ENCODE data around the gene TBX18. TPM values are rescaled to one million over a fixed set of nuclear protein-coding genes. Genes with fewer than 3 reads are reported as not detected.

Gene TBX18
- total and polyA plus RNA-seq, 4 donors: 0.10 to 0.59 (median 0.19) TPM; not detected in 1

DNA sequence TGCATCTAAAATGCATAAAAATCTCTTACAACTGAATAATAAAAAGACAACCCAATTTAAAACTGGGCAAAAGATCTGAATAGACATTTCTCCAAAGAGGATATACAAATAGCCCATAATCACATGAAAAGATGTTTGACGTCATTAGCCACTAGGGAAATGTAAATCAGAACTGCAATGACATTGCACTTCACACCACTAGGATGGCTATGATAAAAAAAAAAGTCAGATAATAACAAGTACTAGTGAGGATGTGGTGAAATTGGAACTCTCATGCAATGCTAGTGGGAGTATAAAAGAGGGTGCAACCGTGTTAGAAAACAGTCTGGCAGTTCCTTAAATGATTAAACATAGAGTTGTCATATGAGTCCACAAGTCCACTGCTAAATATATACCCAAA, 24.3 kb upstream of the TBX18 start:
- TF ChIP-seq JUND (IDR thresholded peaks at IDR 0.05) (no peak), MAX (IDR thresholded peaks at IDR 0.05) (no peak), GABPA (IDR thresholded peaks at IDR 0.05 in 1 of 2, conservative IDR thresholded peaks at IDR 0.05 in 1 of 2) (no peak), NR2F2 (IDR thresholded peaks at IDR 0.05) (no peak), RXRA (IDR thresholded peaks at IDR 0.05) (no peak), RAD21 (IDR thresholded peaks at IDR 0.05) (no peak), SP1 (IDR thresholded peaks at IDR 0.05) (no peak), TAF1 (conservative IDR thresholded peaks at IDR 0.05) (no peak), FOXA1 (IDR thresholded peaks at IDR 0.05) (no peak), CTCF (IDR thresholded peaks at IDR 0.05; ENCODE audit: low read depth, low read length, missing input control) (no peak), HNF4G (IDR thresholded peaks at IDR 0.05) (no peak), YY1 (IDR thresholded peaks at IDR 0.05) (no peak), FOXA2 (IDR thresholded peaks at IDR 0.05) (no peak), EGR1 (IDR thresholded peaks at IDR 0.05; ENCODE audit: low read depth in 2 of 2) (no peak), HNF4A (conservative IDR thresholded peaks at IDR 0.05) (no peak)
- TF ChIP-seq, protein P1, sequence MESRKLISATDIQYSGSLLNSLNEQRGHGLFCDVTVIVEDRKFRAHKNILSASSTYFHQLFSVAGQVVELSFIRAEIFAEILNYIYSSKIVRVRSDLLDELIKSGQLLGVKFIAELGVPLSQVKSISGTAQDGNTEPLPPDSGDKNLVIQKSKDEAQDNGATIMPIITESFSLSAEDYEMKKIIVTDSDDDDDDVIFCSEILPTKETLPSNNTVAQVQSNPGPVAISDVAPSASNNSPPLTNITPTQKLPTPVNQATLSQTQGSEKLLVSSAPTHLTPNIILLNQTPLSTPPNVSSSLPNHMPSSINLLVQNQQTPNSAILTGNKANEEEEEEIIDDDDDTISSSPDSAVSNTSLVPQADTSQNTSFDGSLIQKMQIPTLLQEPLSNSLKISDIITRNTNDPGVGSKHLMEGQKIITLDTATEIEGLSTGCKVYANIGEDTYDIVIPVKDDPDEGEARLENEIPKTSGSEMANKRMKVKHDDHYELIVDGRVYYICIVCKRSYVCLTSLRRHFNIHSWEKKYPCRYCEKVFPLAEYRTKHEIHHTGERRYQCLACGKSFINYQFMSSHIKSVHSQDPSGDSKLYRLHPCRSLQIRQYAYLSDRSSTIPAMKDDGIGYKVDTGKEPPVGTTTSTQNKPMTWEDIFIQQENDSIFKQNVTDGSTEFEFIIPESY (IDR thresholded peaks at IDR 0.05): no peak
- TF ChIP-seq, protein P2, sequence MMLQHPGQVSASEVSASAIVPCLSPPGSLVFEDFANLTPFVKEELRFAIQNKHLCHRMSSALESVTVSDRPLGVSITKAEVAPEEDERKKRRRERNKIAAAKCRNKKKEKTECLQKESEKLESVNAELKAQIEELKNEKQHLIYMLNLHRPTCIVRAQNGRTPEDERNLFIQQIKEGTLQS (IDR thresholded peaks at IDR 0.05): no peak
- TF ChIP-seq, protein P3, sequence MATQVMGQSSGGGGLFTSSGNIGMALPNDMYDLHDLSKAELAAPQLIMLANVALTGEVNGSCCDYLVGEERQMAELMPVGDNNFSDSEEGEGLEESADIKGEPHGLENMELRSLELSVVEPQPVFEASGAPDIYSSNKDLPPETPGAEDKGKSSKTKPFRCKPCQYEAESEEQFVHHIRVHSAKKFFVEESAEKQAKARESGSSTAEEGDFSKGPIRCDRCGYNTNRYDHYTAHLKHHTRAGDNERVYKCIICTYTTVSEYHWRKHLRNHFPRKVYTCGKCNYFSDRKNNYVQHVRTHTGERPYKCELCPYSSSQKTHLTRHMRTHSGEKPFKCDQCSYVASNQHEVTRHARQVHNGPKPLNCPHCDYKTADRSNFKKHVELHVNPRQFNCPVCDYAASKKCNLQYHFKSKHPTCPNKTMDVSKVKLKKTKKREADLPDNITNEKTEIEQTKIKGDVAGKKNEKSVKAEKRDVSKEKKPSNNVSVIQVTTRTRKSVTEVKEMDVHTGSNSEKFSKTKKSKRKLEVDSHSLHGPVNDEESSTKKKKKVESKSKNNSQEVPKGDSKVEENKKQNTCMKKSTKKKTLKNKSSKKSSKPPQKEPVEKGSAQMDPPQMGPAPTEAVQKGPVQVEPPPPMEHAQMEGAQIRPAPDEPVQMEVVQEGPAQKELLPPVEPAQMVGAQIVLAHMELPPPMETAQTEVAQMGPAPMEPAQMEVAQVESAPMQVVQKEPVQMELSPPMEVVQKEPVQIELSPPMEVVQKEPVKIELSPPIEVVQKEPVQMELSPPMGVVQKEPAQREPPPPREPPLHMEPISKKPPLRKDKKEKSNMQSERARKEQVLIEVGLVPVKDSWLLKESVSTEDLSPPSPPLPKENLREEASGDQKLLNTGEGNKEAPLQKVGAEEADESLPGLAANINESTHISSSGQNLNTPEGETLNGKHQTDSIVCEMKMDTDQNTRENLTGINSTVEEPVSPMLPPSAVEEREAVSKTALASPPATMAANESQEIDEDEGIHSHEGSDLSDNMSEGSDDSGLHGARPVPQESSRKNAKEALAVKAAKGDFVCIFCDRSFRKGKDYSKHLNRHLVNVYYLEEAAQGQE (IDR thresholded peaks at IDR 0.05): no peak
- Histone ChIP-seq H3K9me3 (ENCODE audit: control insufficient read depth in 4 of 4, low read length in 3 of 4) (peaks cover 0 to 2% (median 0%) of the 10 kb centered on the region in 4 donors), H3K36me3 (ENCODE audit: control insufficient read depth in 4 of 4, insufficient read depth in 3 of 4, low read depth in 1 of 4, low read length in 3 of 4) (no peaks in the 10 kb centered on the region), H3K27me3 (ENCODE audit: control insufficient read depth in 4 of 4, insufficient read depth in 4 of 4, low read length in 3 of 4) (no peaks in the 10 kb centered on the region), H3K4me3 (ENCODE audit: low read depth in 1 of 3, low read length in 3 of 3) (no peak overlapping the region), H3K27ac (ENCODE audit: low read depth in 1 of 2, low read length in 2 of 2) (no peak overlapping the region), H3K9ac (ENCODE audit: low read depth in 1 of 2, low read length in 2 of 2) (no peak overlapping the region), H3K4me1 (ENCODE audit: control insufficient read depth in 4 of 4, insufficient read depth in 4 of 4, low read length in 3 of 4) (no peaks in the 10 kb centered on the region)
- no peak for DNase-seq (ENCODE audit: low spot score)
- 72% methylated on average over 2 of the region's 2 CpGs for WGBS
